GM21390 (cell line): ENCODE results near the gene HOXB13.

Experiments
- ATAC-seq: cut with Tn5 transposase; IDR thresholded peaks from one replicate; pipeline ENCODE4 v1.9.1; 2021; ENCODE audit not compliant: unreplicated experiment

The HOXB13 gene

DNA sequence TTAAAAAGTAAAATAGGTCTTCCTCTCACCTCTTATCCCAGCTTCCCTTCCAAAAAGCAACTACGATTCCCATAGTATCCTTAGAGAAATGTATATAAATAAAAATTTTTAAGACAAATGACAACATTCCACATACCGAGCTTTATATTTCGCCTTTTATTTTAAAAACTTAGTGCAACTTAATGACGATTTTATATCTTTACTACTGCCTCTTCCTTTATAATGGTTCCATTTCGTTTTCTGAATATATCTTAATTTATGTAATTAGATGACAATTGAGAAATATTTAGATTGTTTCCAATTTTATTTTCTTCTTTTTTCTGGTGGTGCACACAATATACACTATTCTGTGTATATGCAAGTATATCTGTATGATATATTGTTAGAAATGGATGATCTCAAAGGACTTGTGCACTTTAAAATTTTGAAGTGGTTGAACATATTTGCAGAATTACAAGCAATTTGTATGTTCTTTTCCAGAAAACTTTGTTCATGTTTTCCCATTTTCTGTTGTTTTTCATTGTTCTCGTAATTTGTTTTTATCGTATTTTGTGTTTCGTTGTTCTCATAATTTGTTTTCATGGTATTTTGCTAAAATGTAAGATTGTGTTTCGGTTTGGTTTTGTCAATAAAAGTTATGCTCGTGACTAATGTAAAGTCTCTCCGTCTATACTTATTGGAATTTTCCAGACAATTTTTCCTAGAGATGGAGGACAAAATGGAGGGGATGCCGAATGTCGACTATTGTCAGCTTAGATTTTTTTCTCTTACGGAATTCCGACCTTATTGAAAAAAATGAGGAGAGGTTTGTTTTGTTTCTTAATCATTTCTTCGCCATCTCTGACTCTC is 20.4 kb upstream of the HOXB13 start:
- ATAC-seq = no peak

DNA sequence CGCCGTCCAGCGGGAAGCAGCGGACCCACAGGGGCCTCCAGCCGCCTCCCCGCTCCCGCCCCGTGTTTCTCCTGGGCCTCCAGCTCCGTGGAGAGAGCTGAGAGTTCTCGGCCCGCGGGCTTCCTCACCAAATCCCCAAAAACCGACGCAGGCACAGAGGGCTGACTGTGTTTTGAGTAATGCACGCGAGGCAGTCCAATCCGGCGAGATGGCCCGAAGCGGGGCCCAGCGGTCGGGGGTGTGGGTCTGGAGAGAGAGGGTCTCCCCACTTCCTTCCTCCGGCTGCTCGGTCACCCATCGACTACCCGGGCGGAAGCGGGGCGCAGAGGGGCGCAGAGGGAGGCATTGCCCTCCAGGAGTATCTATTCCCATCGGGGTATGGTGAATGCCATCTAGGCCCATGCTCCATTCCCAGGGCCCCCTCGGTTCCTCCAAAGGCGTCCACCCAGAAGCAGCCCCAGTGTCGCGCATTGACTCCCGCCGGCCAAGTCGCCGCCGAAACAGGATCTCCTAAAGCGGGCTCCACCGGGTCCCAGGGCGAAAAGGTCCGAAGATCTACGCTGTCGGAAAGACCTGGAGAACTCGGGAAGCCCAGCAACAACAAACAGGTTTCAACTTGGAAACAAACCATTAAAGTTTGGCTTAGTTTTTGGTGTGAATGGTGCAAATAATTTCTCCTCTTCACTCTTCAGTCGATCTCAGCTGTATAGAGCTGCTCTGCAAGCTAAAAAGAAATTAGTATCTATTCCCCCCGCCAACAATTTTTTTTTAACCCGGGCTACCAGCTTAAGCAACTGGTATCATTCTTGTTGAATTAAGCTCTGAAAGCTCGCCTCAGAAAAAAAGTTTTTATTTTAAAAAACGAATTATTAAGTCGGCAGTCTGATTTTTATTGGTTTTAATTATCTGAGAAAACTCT is 19.2 kb upstream of the HOXB13 start:
- no peak for ATAC-seq

DNA sequence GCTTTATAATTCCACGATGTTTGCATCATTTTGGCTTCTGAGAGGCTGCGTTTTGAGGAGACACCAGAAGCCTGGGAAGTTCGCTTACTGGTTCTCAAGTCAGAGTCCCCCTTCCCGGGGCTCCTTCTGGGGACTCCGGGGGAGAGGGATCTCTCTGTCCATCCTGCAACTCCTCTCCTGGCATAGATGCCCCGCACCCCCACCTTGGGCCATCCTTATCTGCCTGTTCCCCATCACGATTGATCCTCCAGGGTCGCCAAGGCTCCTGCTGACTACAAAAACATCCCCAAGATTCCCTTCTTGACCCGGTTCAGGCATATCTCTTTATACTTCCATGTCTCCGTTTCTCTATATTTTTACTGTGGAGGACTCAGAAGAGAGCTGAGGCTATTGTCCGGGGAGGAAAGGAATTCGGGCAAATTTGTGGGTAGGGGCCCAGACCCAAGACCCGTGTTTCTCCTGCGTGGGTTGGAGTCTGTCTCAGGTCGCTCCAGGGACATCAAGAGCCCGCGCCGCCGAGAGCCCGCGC is 18.4 kb upstream of the HOXB13 start:
- ATAC-seq = no peak

DNA sequence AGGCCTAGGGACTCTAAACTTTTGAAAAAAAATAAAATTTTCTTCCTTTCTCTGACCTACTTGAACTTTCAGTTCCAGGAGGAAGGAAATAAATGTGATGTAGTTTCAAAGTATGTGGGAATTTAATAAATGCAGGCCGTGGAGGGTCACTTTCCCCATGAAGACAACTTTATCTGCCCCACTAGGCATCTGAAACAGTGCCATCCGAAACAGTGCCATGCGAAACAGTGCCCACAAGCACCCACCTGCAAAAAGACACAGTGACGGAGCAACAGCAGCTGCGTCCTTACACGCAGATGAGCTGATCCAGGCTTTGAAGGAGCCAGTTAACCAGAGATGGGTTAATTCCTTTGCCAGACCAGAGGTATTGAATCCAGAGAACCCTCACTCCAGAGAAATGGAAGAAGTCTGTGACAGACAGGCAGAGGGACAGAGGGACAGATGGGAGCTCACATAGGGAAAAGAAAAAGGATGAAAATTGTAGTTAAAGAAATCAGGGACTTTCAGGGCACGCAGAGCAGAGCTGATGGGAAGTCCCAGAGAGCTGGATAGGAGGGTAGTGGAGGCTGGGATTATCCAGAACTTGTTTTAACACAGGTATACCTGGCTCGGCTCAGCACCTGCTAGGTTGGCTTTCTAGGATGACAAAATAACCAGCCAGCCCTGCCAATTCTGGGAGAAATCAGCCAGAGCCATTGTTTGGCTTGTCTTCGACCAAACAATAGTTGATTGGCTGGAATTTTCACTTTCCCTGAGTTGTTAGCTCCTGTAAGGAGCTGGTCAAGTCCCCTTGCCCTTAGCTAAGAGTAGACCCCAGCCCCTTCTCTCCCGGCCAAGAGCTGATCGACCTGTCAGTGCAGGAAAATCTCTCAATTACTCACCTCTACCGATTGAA is 17.1 kb upstream of the HOXB13 start:
- no peak for ATAC-seq

DNA sequence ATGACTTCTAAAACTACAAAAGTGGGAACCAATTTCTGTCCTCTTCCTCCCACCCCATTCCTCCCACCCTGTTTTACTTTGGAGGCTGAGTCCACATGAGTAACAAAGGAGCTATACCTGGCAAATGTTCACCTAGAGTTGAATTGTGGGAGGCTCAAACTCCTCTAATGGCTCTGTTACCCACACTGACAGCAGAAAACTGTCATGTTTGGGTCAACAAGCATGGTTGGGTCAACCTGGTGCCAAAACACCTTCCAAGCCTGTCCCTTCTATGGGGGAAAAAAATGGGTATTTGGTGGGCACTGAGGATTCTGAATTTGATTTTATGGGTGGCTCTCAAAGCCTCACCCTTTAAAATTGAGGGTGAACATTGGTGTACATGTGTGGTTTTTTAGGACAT is 12.0 kb upstream of the HOXB13 start:
- no peak for ATAC-seq

DNA sequence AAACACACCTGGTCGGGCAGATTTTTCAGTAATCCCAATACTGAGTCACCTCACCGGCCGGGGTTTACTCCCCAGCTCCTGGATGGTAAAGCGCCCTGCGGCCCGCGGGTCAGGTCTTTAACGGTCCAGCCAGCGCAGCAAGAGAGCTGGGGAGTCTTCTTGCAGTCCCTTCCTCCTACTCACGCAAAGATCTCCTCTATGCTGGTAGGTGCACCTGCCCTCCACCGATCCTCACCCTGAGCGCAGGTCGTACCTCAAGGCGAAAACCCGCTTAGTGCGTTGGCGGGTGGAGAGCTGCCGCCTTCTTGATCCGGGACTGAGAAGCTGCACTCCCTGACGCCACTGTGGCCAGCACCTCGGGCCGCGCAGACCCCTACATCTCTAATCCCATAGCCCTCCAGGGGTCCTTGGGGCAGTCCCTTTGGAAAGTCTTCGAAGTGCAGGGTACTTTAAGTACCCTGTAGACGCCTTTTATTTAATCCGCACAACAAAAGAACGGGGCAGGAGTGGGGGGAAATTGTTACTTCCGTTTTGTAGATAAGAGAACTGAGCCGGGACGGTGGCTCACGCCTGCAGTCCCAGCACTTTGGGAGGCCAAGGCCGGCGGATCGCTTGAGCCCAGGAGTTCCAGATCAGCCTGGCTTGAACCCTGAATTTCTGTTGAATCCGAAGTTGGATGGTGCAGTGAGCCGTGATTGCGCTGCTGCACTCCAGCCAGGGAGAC is 10.4 kb upstream of the HOXB13 start:
- no peak for ATAC-seq

DNA sequence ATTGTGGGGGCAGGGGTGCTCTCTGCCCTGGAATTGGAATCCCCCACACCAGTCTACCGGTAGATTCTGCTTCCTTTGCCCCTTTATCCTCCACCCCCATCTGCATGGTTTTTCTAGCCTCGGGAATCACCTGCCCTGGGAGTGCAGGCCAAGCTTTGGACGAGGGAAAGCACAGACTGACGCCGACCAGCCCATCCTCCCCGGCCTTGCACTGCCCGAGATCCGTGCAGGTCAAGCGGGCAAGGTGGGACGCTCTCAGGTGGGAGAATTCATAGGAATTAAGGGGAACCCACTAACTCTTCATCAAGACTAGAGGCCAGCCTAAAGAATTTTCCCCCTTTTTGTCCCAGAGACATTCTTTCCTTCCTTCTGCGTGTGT is 9.9 kb upstream of the HOXB13 start:
- ATAC-seq = no peak

DNA sequence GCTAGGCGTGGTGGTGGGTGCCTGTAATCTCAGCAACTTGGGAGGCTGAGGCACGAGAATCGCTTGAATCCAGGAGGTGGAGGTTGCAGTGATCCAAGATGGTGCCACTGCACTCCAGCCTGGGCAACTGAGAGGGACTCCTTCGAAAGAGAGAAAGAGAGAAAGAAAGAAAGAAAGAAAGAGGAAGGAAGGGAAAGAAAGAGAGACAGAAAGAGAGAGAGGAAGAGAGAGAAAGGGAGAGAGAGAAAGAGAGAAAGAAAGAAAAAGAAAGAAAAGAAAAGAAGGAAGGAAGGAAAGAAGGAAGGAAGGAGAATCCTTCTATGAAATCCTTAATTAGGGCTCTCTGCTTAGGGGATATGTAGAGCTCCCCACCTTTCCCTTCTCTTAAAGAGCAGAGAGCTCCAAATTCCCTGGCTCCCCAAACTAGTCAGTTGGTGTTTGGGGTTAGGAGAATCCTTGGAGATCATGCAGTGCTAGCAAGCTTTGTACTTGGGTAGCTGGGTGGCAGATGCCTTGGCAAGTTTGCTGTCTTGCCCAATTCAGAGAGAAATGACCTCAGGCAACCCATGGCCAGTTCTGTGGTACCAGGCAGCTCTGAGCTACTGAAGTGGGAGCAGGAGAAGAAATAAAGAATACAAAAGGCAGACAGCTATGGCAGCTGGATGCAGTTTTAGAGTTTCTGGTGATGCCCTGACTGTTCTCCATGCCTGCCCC is 8.9 kb upstream of the HOXB13 start:
- no peak for ATAC-seq

DNA sequence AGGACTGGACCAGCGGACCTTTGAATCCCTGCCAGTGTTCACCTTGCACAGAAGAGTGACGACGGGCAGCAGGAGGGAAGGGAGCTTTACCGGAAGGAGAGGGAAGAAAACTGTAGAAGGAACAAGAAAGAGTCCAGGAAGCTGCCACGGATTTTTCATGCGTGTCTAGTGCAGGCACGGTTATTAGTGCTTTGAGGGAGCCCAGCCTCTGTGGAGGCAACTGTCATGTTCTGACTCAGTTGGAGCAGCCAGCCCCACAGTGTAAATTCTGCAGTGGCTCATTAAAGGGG is 6.5 kb upstream of the HOXB13 start:
- ATAC-seq = no peak

DNA sequence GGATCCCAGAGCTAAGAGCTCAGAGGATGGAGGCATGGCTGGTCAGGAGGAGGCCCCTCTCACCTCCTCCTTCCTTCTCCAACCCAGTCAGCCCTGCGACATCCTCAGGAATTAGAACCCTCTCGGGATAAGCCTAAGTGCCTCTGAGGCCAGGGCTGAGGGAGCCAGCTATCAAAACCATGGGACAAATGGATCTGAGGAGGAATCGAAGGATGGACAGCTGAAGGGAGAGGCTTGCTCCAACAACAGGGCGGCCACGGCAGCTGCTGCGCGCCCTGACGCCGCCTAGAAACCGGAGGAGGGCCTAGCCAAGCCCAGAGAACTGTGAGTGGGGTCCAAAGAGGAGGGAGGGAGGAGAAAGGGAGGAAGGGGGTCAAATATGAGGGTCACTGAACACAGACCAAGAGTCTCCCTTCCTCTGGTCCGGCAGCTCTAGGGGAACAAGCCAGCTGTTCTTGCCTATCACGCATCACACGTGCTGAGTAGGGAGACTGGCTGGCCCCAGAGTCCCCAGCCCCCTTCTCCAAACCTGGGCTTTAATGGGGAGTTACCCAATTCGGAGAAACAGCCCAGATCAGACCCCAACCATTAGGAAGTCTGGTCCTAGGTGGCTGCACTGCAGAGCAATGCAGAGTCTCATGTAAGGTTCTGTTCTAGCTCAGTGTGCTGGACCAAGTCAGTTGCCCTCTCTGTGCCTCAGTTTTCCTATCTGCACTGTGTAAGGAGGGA is 5.9 kb upstream of the HOXB13 start:
- no peak for ATAC-seq

DNA sequence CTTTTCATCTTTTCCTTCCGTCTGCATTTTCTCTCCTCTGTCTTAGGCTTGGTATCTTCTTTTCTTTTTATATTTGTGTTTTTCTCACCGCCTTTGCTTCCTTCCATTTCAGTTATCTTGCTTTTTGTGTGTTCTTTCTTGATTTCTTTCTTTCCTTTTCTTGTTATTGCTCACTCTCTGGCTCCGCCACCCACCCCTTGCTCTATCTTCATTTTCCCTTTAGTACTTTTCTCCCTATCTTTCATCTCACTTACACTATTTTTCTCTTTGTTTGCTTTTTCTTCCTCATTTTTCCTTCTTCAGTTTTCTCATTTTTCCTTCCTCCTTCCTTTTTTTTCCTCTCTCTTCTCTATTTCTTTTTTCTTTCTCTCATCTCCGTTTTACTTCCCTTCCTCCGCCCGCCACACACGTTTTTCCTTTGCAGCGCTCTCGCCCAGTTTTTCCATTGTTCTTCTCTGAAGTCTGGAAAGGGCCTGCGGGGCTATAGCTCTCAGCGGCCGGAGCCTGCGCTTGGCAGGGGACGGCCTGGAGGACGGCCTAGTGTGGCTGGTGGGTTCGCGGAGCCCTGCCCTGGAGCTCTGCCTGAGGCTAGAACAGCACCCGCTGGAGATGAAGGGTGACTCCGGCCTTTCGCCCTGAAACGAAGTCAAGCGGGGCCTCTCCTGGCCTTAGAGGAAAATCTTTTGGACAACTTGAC is 5.2 kb upstream of the HOXB13 start:
- no peak for ATAC-seq

DNA sequence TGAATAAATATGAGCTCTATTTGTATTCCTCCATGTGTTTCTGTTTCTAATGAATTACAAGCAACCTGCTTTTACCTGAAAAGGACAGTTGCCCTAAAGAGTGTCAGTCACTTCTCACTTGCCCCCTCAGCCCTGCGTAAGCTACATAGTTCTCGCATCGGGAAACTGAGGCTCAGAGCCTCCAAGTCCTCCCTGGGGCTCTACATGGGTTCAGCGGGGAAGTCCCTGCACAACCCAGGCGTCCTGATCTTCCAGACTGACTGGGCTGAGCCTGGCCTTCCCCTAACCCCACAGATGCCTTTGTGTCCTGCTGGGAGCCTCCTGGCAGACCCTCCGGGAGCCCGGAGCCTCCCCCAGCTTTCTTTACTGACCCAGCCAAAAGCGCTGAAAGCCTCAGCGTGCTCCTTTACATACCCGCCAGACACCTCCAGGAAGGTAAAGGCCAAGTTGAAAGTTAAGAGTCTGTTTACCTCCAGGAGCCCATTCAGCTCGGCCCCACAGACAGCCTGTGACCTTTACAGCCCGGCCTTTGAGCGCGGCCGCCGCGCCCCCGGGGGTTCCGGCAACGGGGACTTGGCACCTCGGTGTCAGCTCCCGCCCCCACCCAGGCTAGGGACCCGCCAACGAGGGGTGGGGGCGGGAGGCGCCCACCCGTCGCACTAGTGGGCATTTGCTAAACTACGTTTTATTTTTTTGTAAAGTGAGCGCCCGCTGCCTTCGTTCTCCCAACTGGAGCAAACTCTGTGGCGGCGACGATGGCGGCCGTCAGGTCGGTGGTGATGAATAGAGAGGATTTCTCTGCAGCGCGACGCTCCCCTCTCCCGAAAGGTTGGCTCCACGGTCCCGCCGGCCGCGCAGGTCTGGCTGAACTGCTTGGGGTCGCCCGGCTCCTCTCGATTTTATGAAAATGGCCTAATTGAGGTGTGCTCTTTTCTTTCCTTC is 4.4 kb upstream of the HOXB13 start:
- no peak for ATAC-seq

DNA sequence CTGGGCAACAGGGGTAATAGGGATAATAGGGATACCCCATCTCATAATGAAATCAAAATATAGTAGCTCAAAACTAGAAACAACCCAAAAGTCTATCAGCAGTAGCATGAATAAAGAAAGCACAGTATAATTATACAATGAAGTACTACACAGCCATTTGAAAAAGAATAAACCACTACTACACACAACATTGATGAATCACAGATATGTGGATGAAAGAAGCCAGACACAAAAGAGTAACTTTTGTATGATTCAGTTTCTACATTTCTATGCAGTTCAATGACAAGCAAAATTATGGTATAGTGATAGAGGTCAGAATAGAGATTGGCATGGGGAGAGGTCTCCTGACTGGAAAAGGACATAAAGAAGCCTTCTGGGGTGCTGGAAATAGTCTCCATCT is 2.8 kb upstream of the HOXB13 start:
- no peak for ATAC-seq

DNA sequence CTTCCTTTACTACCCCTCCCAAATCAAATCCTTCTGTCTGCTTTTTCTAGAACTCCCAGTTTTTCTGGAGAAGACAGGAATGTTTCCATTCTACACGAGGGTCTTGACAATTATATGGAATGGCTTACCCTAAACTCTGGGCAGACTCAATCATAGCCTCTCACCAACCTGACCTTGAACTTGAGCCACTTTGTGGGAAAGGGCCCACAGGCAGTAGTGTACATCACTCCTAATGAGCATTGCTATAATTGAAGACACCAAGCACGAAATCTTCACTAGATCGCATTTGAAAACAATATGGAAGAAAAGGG is 1.6 kb upstream of the HOXB13 start:
- no peak for ATAC-seq

DNA sequence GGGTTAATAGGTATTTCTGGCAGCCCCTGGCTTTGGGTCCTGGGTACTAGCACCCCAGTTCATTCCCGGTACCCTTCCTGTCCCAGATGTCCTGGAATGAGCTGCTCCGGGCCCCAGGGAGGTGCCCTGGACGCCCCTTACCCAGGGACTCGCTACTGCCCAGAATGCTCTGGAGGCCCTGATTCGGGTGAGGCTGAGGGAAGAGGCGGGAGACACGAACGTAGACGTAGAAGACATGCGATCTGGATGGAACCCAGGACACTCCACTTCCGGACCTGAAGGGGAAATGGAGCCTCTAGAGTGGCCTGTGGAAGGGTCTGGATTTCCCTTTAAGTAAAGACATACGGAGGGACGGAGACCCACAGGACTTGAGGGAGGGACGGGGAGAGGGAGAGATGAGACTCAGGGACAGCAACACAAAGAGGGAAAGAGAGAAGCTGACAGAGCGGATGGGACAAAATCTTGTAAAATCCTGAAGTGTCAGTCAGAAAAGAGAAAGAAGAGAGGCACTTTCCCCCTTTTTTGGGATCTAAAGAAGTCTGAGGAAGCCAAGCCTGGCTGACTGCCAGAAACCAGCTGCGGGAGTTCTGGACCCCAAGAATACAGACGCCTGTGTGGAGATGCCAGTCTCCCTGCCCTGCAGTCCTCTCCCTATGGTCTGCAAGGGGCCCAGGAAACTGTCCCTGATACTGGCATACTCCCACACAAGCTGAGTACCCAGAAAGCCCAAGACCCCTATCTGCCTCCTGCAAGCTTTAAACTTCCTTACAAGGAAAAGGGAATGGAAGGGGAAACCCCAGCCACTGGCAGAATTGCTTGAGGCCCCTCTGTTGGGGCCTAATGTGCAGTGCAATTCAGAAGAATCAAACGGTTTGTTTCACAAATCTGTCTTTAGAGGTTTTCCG is 1.0 kb upstream of the HOXB13 start:
- ATAC-seq = no peak

DNA sequence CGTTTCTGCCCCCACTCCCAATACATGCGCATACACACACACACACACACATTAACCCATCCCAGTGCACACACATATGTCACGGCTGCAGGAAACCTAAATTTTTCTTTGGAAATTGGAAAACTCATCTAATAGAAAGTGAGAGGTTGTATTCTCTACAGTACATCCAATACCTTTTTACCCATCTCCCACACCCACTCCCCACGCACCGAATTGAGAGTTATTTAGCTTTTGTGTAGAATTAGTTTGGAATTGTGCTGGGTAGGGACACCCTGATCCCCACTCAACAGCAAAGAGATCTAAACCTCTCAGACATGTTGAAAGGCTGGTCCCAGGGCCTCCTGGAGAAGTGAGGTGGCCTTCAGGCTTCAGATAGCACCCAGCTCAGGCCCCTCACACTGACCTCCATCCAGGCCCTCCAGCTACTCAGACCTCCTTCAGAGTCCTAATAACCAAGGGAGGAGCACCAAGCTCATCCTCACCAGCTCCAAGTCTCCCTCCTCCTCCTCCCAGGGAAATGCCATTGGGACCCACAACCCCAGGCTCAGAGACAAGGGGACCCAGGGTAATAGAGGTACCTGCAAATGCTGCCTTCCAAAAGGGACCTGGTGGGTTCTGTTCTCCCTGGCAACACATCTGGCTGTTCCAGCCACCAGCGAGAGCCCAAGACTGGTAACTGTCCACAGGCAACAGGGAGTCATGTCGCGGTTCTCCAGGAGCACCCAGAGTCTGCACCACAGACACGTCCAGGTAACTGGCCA is 955 bp downstream of the HOXB13 start:
- no peak for ATAC-seq
